Measurements from ENCODE around the gene RERG. TPM values are rescaled to one million over a fixed set of nuclear protein-coding genes. Genes with fewer than 3 reads are reported as not detected.

The RERG gene
- total RNA-seq, 1 donor from 2014 or later, result 1.1 TPM

GRCh38 chr12:15186597-15186996 lies 34.6 kb downstream of the RERG start:
- H3K4me3 Mint-ChIP-seq, result no peak overlapping the region
- no peaks in the 10 kb centered on the region for H3K27me3 Mint-ChIP-seq (ENCODE audit: low read depth)
- peaks cover 2% of the 10 kb centered on the region for H3K9me3 Mint-ChIP-seq
- no peak for DNase-seq (ENCODE audit: low read depth, low spot score)
- no peak for TF ChIP-seq CTCF (conservative IDR thresholded peaks at IDR 0.05)
- no peak overlapping the region for H3K27ac Mint-ChIP-seq (ENCODE audit: unreplicated experiment)
- H3K4me1 Mint-ChIP-seq, result peaks cover 5% of the 10 kb centered on the region
- H3K36me3 Mint-ChIP-seq (ENCODE audit: low read depth), result no peaks in the 10 kb centered on the region

GRCh38 chr12:15184484-15184883 lies 36.7 kb downstream of the RERG start:
- Mint-ChIP-seq H3K9me3 (peaks cover 3% of the 10 kb centered on the region), H3K4me1 (peaks cover 20% of the 10 kb centered on the region), H3K36me3 (ENCODE audit: low read depth) (no peaks in the 10 kb centered on the region), H3K27me3 (ENCODE audit: low read depth) (no peaks in the 10 kb centered on the region), H3K4me3 (no peak overlapping the region), H3K27ac (ENCODE audit: unreplicated experiment) (no peak overlapping the region)
- no peak for DNase-seq (ENCODE audit: low read depth, low spot score)
- TF ChIP-seq CTCF (conservative IDR thresholded peaks at IDR 0.05), result no peak

GRCh38 chr12:15183821-15184220 lies 37.4 kb downstream of the RERG start:
- no peak overlapping the region for H3K27ac Mint-ChIP-seq (ENCODE audit: unreplicated experiment)
- no peak overlapping the region for H3K4me3 Mint-ChIP-seq
- H3K36me3 Mint-ChIP-seq (ENCODE audit: low read depth), result no peaks in the 10 kb centered on the region
- peaks cover 3% of the 10 kb centered on the region for H3K9me3 Mint-ChIP-seq
- H3K27me3 Mint-ChIP-seq (ENCODE audit: low read depth), result no peaks in the 10 kb centered on the region
- no peak for DNase-seq (ENCODE audit: low read depth, low spot score)
- peaks cover 27% of the 10 kb centered on the region for H3K4me1 Mint-ChIP-seq
- TF ChIP-seq CTCF (conservative IDR thresholded peaks at IDR 0.05), result no peak

GRCh38 chr12:15181017-15181683 lies 40.1 kb downstream of the RERG start:
- no peak for DNase-seq (ENCODE audit: low read depth, low spot score)
- no peak for TF ChIP-seq CTCF (conservative IDR thresholded peaks at IDR 0.05)
- H3K4me3 Mint-ChIP-seq, result no peak overlapping the region
- H3K9me3 Mint-ChIP-seq, result peaks cover 3% of the 10 kb centered on the region
- H3K36me3 Mint-ChIP-seq (ENCODE audit: low read depth), result no peaks in the 10 kb centered on the region
- peak overlapping the region; percentile 52 for H3K27ac Mint-ChIP-seq (ENCODE audit: unreplicated experiment)
- no peaks in the 10 kb centered on the region for H3K27me3 Mint-ChIP-seq (ENCODE audit: low read depth)
- peaks cover 34% of the 10 kb centered on the region for H3K4me1 Mint-ChIP-seq

- TF ChIP-seq CTCF (conservative IDR thresholded peaks at IDR 0.05), result no peak
- DNase-seq (ENCODE audit: low read depth, low spot score), result no peak
- peaks cover 3% of the 10 kb centered on the region for H3K9me3 Mint-ChIP-seq
- H3K27ac Mint-ChIP-seq (ENCODE audit: unreplicated experiment), result peak overlapping the region; percentile 86
- H3K27me3 Mint-ChIP-seq (ENCODE audit: low read depth), result no peaks in the 10 kb centered on the region
- no peak overlapping the region for H3K4me3 Mint-ChIP-seq
- no peaks in the 10 kb centered on the region for H3K36me3 Mint-ChIP-seq (ENCODE audit: low read depth)
- H3K4me1 Mint-ChIP-seq, result peaks cover 39% of the 10 kb centered on the region
These were observed 40.9 kb downstream of the RERG start for GRCh38 chr12:15180325-15180724.
